T-helper 9 cell (primary cell): Measurements from ENCODE around the gene HCLS1.
"Not testable (repeated sequence)": the region's sequence is repeated elsewhere in the genome, so short reads cannot be mapped to it uniquely, and the experiment has no call there.

Experiments used
- DNase-seq: peaks from one replicate; pipeline ENCODE4 v3.0.0-alpha.2; 2020

HCLS1 gene

DNA sequence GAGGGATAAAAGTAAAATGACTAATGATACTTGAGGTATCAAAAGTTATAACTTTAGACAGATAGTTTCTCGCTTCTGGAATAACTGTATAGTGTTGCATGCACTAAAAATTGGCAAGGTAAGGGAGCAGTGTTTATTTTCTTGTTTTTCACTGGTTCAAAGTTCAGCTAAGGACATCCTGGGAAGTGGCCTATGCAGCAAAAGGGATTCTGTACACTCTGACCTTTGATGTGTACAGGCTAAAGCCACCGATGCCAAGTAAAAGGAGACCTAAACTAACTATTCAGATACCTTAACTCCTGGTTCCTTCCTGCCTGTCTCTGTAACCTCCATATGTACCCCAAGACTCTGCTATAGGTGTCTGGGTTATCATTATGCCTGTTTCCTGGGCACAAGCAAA lies 65.9 kb downstream of the HCLS1 start:
- no peak for DNase-seq

DNA sequence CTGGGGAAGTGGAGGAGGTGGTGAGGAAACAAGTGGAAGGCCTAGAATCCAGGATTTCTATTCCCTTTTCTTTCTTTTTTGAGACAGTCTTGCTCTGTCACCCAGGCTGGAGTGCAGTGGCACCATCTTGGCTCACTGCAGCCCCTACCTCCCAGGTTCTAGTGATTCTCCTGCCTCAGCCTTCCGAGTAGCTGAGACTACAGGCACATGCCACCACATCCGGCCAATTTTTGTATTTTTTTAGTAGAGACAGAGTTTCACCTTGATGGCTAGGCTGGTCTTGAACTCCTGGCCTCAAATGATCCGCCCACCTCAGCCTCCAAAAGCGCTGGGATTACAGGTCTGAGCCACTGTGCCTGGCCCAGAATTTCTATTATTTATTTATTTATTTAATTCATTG lies 66.9 kb downstream of the HCLS1 start:
- not testable (repeated sequence) for DNase-seq

DNA sequence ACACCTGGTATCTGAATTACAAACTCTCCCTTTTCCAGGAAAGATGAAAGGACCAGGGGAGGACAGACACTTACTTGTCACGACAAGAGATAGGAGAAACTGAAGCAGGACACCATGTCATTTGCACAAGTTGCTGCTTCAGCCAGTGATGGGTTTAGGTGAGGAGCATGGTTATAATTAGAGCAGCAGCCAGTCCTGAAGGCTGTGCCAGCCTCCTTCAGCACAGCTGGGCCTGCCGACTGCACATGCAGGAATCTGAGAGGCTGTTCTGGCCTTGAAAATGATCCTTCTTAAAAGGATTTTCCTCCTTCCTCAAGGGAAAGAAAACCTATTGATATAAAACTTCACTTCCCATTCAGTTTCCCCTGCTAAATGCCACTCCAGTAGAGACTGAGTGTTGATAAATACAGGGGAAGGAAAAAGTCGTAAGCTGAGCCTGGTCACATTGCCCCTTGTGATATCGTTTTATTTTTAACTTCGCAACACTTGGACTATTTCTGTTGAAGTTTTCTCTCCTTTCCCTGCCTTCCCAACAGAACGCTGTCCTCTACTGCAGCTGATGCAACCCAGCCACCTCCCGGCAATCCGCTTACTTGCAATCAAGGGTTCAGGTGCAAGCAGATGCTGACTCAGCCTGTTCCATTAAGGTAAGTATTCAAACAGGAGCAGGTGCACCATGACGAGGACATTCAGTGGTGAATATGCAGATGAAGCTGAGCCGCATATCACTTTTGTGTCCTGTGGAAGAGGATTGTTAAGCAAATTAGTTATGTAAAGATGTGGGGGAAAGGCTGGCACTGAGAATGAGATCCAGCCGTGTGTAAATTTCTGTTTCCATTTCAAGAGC lies 67.6 kb downstream of the HCLS1 start, which contains the start of gene FBXO40:
FBXO40 (plus strand) TSS at position 524 of the 847 bp plus-strand sequence. CDS start 27,197 bp downstream, outside the sequence.
- no peak for DNase-seq

GRCh38 chr3:121584418-121584817 lies 76.3 kb downstream of the HCLS1 start:
- DNase-seq, result no peak

DNA sequence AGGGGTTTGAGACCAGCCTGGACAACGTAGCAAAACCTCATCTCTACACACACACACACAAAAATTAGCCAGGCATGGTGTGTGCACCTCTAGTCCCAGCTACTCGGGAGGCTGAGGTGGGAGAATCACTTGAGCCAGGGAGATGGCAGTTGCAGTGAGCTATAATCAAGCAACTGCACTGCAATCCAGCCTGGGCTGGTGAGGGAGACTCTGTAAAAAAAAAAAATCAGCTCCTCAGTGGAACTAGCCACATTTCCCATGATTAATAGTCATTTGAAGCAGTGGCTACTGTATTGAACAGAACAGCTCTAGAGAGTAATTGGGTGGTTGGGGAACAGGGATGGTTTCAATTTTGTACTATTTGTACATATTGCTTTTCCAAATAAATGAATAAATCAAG lies 79.0 kb downstream of the HCLS1 start:
- no peak for DNase-seq
